GM21717 (cell line): ENCODE data around the gene ARMS2.

Experiments used
- ATAC-seq: cut with Tn5 transposase; IDR thresholded peaks from one replicate; pipeline ENCODE4 v1.9.1; 2021; ENCODE audit warnings: mild to moderate bottlenecking, moderate library complexity; ENCODE audit not compliant: unreplicated experiment

ARMS2 gene

GRCh38 chr10:122450353-122450990, 4.0 kb upstream of the ARMS2 start:
- ATAC-seq = no peak

GRCh38 chr10:122454071-122454470, 382 bp upstream of the ARMS2 start:
- ATAC-seq = no peak

- no peak for ATAC-seq
Measured at GRCh38 chr10:122455376-122456079, 1.1 kb downstream of the ARMS2 start.

GRCh38 chr10:122457934-122458333, 3.5 kb downstream of the ARMS2 start:
- ATAC-seq = no peak

- no peak for ATAC-seq
Measured at GRCh38 chr10:122458693-122459092, 4.2 kb downstream of the ARMS2 start.

GRCh38 chr10:122459561-122460273, 5.3 kb downstream of the ARMS2 start:
- no peak for ATAC-seq

GRCh38 chr10:122460891-122461293, 6.4 kb downstream of the ARMS2 start:
- ATAC-seq = no peak

GRCh38 chr10:122461367-122461728, 6.9 kb downstream of the ARMS2 start, which contains the start of gene HTRA1:
Gene HTRA1 (plus strand): TSS chr10:122461553. CDS start chr10:122461653, 100 bp downstream.
- ATAC-seq = no peak

- no peak for ATAC-seq
Measured at GRCh38 chr10:122461729-122462532, 7.5 kb downstream of the ARMS2 start.

GRCh38 chr10:122462533-122463465, 8.3 kb downstream of the ARMS2 start:
- ATAC-seq = no peak

GRCh38 chr10:122463466-122464249, 9.2 kb downstream of the ARMS2 start:
- no peak for ATAC-seq

GRCh38 chr10:122464250-122464510, 9.7 kb downstream of the ARMS2 start:
- ATAC-seq = no peak

- ATAC-seq = no peak
Measured at GRCh38 chr10:122464586-122464985, 10.1 kb downstream of the ARMS2 start.

GRCh38 chr10:122465401-122466040, 11.1 kb downstream of the ARMS2 start:
- ATAC-seq = no peak

- ATAC-seq = no peak
Measured at GRCh38 chr10:122466951-122467381, 12.5 kb downstream of the ARMS2 start.

- no peak for ATAC-seq
Measured at GRCh38 chr10:122467701-122468100, 13.2 kb downstream of the ARMS2 start.

GRCh38 chr10:122468307-122468925, 14.0 kb downstream of the ARMS2 start:
- no peak for ATAC-seq

- ATAC-seq = no peak
Measured at GRCh38 chr10:122468926-122469781, 14.7 kb downstream of the ARMS2 start.
